NT2/D1 (cell line): Measurements from ENCODE around the gene PLCB4.

Experiments used
- SUZ12 ChIP-seq: IDR thresholded peaks from 2 replicates; pipeline ENCODE4 v1.6.1; 2011; ENCODE audit not compliant: insufficient read length, insufficient read depth; ENCODE audit errors: extremely low read depth
- YY1 ChIP-seq: IDR thresholded peaks from 2 replicates; pipeline ENCODE4 v1.6.1; 2011; ENCODE audit not compliant: insufficient read length, insufficient read depth
- ZNF274 ChIP-seq: IDR thresholded peaks from 2 replicates; pipeline ENCODE4 v1.6.1; 2011; ENCODE audit warnings: mild to moderate bottlenecking, low read depth, low read length

GRCh38 chr20:9269280-9269971, 200.5 kb downstream of the PLCB4 start:
- no peak for TF ChIP-seq YY1
- TF ChIP-seq ZNF274: no peak
- no peak for TF ChIP-seq SUZ12
